HG03097 (cell line): ENCODE measurements around the gene GPC1.
A peak's percentile ranks its signal among the peaks of the same experiment; 100 is the strongest.

Experiments
- ATAC-seq: cut with Tn5 transposase; IDR thresholded peaks from one replicate; pipeline ENCODE4 v1.9.1; 2021; ENCODE audit not compliant: unreplicated experiment, low FRiP score

Gene GPC1

GRCh38 chr2:240509667-240510512 is 74.4 kb downstream of the GPC1 start:
- no peak for ATAC-seq

GRCh38 chr2:240510513-240511210 is 75.2 kb downstream of the GPC1 start:
- ATAC-seq, result no peak

GRCh38 chr2:240511351-240512108 is 76.1 kb downstream of the GPC1 start:
- no peak for ATAC-seq

GRCh38 chr2:240512109-240512485 is 76.6 kb downstream of the GPC1 start:
- ATAC-seq, result no peak

- no peak for ATAC-seq
These were observed 77.4 kb downstream of the GPC1 start for GRCh38 chr2:240512666-240513535.

- ATAC-seq, result peak; percentile 81
These were observed 78.3 kb downstream of the GPC1 start for GRCh38 chr2:240513549-240514287.

- no peak for ATAC-seq
These were observed 79.2 kb downstream of the GPC1 start for GRCh38 chr2:240514631-240515030.

GRCh38 chr2:240517342-240517741 is 81.9 kb downstream of the GPC1 start:
- no peak for ATAC-seq
